ENCODE measurements around the gene EHD4. TPM values are rescaled to one million over a fixed set of nuclear protein-coding genes. Genes with fewer than 3 reads are reported as not detected.

The EHD4 gene
- polyA plus RNA-seq, 3 donors, result 12.8 to 16.0 (median 14.2) TPM

DNA sequence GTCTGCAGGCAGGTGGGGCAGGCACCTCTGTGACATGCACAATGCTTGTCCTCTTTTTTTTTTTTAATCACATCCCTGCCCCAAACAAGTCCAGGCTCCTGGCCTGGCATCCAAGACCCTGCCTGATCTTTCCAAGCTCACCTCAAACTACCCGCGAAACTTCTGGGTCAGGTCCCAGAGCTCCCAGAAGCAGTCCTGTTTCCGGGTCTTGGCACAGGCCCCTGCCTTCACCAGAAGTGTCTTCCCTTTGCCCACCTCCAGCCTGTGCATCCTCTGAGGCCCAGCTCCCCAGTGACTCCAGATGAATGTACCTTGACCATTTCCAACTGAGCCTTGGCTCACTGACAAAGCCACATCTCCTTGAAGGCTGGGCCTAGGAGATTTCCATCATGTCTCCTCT is 25.5 kb upstream of the EHD4 start:
- H3K36me3 Mint-ChIP-seq, result no peaks in the 10 kb centered on the region
- no peak for DNase-seq
- H3K4me3 Mint-ChIP-seq, result no peak overlapping the region
- Histone ChIP-seq H3K36me3 (replicated peaks in 1 of 2; ENCODE audit: control insufficient read depth in 1 of 2, insufficient read depth in 2 of 2, low read length in 2 of 2) (no peaks in the 10 kb centered on the region), H3K9me3 (replicated peaks in 1 of 2; ENCODE audit: control insufficient read depth in 1 of 2, insufficient read depth in 1 of 2, low read length in 2 of 2) (no peaks in the 10 kb centered on the region), H4K20me1 (ENCODE audit: insufficient read depth, low read length) (no peaks in the 10 kb centered on the region), H3K27ac (ENCODE audit: low read depth in 1 of 2, low read length in 2 of 2) (no peak overlapping the region), H3K79me2 (ENCODE audit: insufficient read depth, low read length) (no peaks in the 10 kb centered on the region), H3K4me1 (ENCODE audit: control insufficient read depth in 1 of 2, insufficient read depth in 2 of 2, low read length in 2 of 2) (no peaks in the 10 kb centered on the region), H3K4me2 (replicated peaks; ENCODE audit: extremely low read depth, low read length, poor library complexity, severe bottlenecking) (no peak overlapping the region), H3K9ac (ENCODE audit: insufficient read depth, low read length, poor library complexity, severe bottlenecking) (no peak overlapping the region), H2AFZ (ENCODE audit: insufficient read depth, low read depth, low read length, poor library complexity, severe bottlenecking) (no peak overlapping the region), H3K4me3 (replicated peaks in 1 of 3; ENCODE audit: low read depth in 2 of 3, low read length in 3 of 3) (no peak overlapping the region), H3K27me3 (ENCODE audit: control insufficient read depth in 2 of 2, insufficient read depth in 2 of 2, low read length in 2 of 2) (no peaks in the 10 kb centered on the region)
- intact Hi-C loops (cut with micrococcal nuclease), result no loop called here
- no peaks in the 10 kb centered on the region for H3K4me1 Mint-ChIP-seq
- TF ChIP-seq CTCF (IDR thresholded peaks at IDR 0.05), result no peak
- H3K27me3 Mint-ChIP-seq (ENCODE audit: low read depth in 3 of 3), result peaks cover 0 to 5% (median 1%) of the 10 kb centered on the region in 3 donors
- no peak overlapping the region for H3K27ac Mint-ChIP-seq
- H3K9me3 Mint-ChIP-seq, result no peaks in the 10 kb centered on the region
- 75% methylated on average over 3 of the region's 3 CpGs for WGBS (ENCODE audit: insufficient coverage)

GRCh38 chr15:41996921-41997592 is 24.7 kb upstream of the EHD4 start:
- Mint-ChIP-seq H3K36me3 (no peaks in the 10 kb centered on the region), H3K4me1 (no peaks in the 10 kb centered on the region), H3K27ac (no peak overlapping the region), H3K9me3 (no peaks in the 10 kb centered on the region), H3K27me3 (ENCODE audit: low read depth in 3 of 3) (peaks cover 0 to 5% (median 1%) of the 10 kb centered on the region in 3 donors), H3K4me3 (no peak overlapping the region)
- no peak overlapping the region for H3K27ac ChIP-seq (ENCODE audit: low read depth in 1 of 2, low read length in 2 of 2)
- no peaks in the 10 kb centered on the region for H3K79me2 ChIP-seq (ENCODE audit: insufficient read depth, low read length)
- H3K9me3 ChIP-seq (replicated peaks in 1 of 2; ENCODE audit: control insufficient read depth in 1 of 2, insufficient read depth in 1 of 2, low read length in 2 of 2), result no peaks in the 10 kb centered on the region
- H3K4me1 ChIP-seq (ENCODE audit: control insufficient read depth in 1 of 2, insufficient read depth in 2 of 2, low read length in 2 of 2), result no peaks in the 10 kb centered on the region
- no peaks in the 10 kb centered on the region for H3K27me3 ChIP-seq (ENCODE audit: control insufficient read depth in 2 of 2, insufficient read depth in 2 of 2, low read length in 2 of 2)
- H2AFZ ChIP-seq (ENCODE audit: insufficient read depth, low read depth, low read length, poor library complexity, severe bottlenecking), result no peak overlapping the region
- no peaks in the 10 kb centered on the region for H4K20me1 ChIP-seq (ENCODE audit: insufficient read depth, low read length)
- 90% methylated on average over 9 of the region's 13 CpGs for WGBS (ENCODE audit: insufficient coverage)
- H3K36me3 ChIP-seq (replicated peaks in 1 of 2; ENCODE audit: control insufficient read depth in 1 of 2, insufficient read depth in 2 of 2, low read length in 2 of 2), result no peaks in the 10 kb centered on the region
- H3K9ac ChIP-seq (ENCODE audit: insufficient read depth, low read length, poor library complexity, severe bottlenecking), result no peak overlapping the region
- no peak overlapping the region for H3K4me2 ChIP-seq (replicated peaks; ENCODE audit: extremely low read depth, low read length, poor library complexity, severe bottlenecking)
- no peak for DNase-seq
- H3K4me3 ChIP-seq (replicated peaks in 1 of 3; ENCODE audit: low read depth in 2 of 3, low read length in 3 of 3), result no peak overlapping the region
- intact Hi-C loops (cut with micrococcal nuclease), result no loop called here
- no peak for TF ChIP-seq CTCF (IDR thresholded peaks at IDR 0.05)

Data from CD14-positive monocyte (primary cell).